ENCODE results near the gene SLC22A5.

GRCh38 chr5:132433141-132433540, 63.6 kb downstream of the SLC22A5 start:
- TF ChIP-seq POLR2A (IDR thresholded peaks at IDR 0.05; ENCODE audit: low read length) (no peak), GATA1 (IDR thresholded peaks at IDR 0.05; ENCODE audit: low read depth, low read length) (no peak)

Measured in erythroblast (primary cell).